ENCODE measurements around the gene WDR45B. TPM values are rescaled to one million over a fixed set of nuclear protein-coding genes. Genes with fewer than 3 reads are reported as not detected.

Gene WDR45B
- total and polyA plus RNA-seq, 2 donors (not counting 3 experiments of a cell fraction or from before 2014, with no cell fraction given) = 62.0 to 76.7 TPM

DNA sequence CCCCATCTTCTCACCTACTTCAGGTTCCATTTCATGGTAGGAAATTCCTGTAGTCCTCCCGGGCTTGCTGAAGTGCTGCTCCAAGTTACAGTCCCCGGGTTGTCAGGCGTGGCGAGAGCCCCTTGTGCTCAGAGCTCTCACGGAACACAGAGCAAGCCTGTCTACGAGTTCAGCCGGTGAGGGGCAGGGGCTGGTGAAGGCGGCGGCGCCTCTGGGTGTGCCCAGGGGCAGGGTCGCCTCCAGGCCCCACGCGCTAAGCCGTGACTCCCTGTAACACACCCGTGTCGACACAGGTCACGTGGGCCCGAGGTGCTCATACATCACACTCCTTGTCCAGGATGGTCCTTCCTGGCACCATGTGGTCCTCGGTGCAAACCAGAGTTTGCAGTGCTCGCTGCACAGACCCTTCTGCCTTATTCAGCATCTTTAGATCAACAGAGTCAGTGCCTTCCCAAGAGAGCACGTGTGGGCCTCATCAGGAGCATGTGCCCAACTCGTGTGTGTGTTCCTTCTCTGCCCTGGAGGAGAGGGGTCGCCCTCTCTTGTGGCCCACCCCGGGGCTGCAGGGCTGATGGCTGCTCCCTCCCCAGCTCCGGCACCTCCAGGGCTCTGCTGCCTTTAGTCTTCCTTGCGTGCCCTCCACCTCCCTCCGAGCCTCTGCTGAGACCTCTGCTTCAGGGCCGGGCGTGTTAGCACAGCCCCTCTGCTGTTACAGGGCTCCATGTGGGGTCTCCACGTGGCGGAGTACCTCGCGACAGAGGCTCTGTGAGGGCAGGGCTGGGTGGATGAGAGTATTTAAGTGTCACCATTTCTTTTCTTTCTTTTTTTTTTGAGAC is 51.2 kb downstream of the WDR45B start:
- H3K4me2 ChIP-seq (ENCODE audit: insufficient read depth, low read length) = no peak overlapping the region
- no peak for TF ChIP-seq JUN (IDR thresholded peaks at IDR 0.05; ENCODE audit: borderline replicate concordance, insufficient read depth, insufficient read length, low read depth)
- TF ChIP-seq MAX (IDR thresholded peaks at IDR 0.05; ENCODE audit: insufficient read depth, insufficient read length) = no peak
- no peak for TF ChIP-seq MYC (IDR thresholded peaks at IDR 0.05; ENCODE audit: low read depth, low read length)
- TF ChIP-seq FOS (IDR thresholded peaks at IDR 0.05; ENCODE audit: borderline replicate concordance, insufficient read depth, low read length) = no peak
- TF ChIP-seq EZH2 (IDR thresholded peaks at IDR 0.05; ENCODE audit: borderline replicate concordance, low read depth, low read length, severe bottlenecking) = no peak
- TF ChIP-seq POLR2AphosphoS5 (IDR thresholded peaks at IDR 0.05; ENCODE audit: insufficient read depth, low read depth, low read length) = no peak
- TF ChIP-seq POLR2A (IDR thresholded peaks at IDR 0.05; ENCODE audit: low read depth, low read length) = no peak
- no peak for TF ChIP-seq GATA2 (IDR thresholded peaks at IDR 0.05; ENCODE audit: insufficient read depth, insufficient read length, low read depth, low read length)
- TF ChIP-seq, protein P1, sequence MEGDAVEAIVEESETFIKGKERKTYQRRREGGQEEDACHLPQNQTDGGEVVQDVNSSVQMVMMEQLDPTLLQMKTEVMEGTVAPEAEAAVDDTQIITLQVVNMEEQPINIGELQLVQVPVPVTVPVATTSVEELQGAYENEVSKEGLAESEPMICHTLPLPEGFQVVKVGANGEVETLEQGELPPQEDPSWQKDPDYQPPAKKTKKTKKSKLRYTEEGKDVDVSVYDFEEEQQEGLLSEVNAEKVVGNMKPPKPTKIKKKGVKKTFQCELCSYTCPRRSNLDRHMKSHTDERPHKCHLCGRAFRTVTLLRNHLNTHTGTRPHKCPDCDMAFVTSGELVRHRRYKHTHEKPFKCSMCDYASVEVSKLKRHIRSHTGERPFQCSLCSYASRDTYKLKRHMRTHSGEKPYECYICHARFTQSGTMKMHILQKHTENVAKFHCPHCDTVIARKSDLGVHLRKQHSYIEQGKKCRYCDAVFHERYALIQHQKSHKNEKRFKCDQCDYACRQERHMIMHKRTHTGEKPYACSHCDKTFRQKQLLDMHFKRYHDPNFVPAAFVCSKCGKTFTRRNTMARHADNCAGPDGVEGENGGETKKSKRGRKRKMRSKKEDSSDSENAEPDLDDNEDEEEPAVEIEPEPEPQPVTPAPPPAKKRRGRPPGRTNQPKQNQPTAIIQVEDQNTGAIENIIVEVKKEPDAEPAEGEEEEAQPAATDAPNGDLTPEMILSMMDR (IDR thresholded peaks at IDR 0.05; ENCODE audit: extremely low read depth in 1 of 2, insufficient read depth in 1 of 2, low read depth in 1 of 2, low read length in 2 of 2) = no peak
- H3K27me3 ChIP-seq (ENCODE audit: control insufficient read depth in 2 of 2, insufficient read depth in 2 of 2, low read length in 2 of 2) = no peaks in the 10 kb centered on the region
- intact Hi-C loops (cut with micrococcal nuclease) (no loop called here), dilution Hi-C loops (cut with MboI; ENCODE audit: extremely low pct_ligation_motif_present, low sequenced_read_pairs) (no loop called here)
- no peak for DNase-seq (ENCODE audit: low read depth, low spot score)
- peaks cover 13% of the 10 kb centered on the region for H3K4me1 ChIP-seq (ENCODE audit: control insufficient read depth, extremely low read depth, insufficient read depth, low read length)
- CTCF ChIA-PET = no interaction called here
- H3K36me3 ChIP-seq (ENCODE audit: control insufficient read depth in 2 of 2, extremely low read depth in 1 of 2, insufficient read depth in 2 of 2, low read length in 2 of 2) = peaks cover 0 to 35% of the 10 kb centered on the region in 2 experiments
- peaks cover 4% of the 10 kb centered on the region for H3K79me2 ChIP-seq (ENCODE audit: control insufficient read depth, insufficient read depth, low read length)
- no peak for FAIRE-seq
- no peaks in the 10 kb centered on the region for H3K9me3 ChIP-seq (replicated peaks; ENCODE audit: control insufficient read depth, insufficient read depth, low read length)
- no peaks in the 10 kb centered on the region for H3K9me1 ChIP-seq (replicated peaks; ENCODE audit: control insufficient read depth, extremely low read depth, insufficient read depth, low read length)
- POLR2A ChIA-PET = no interaction called here
- H3K9ac ChIP-seq (replicated peaks; ENCODE audit: extremely low read depth, insufficient read depth, low read length) = no peak overlapping the region
- no peak overlapping the region for H2AFZ ChIP-seq (ENCODE audit: low read depth, low read length)
- no peaks in the 10 kb centered on the region for H4K20me1 ChIP-seq (replicated peaks; ENCODE audit: control insufficient read depth, extremely low read depth, insufficient read depth, low read length)
- no peak overlapping the region for H3K27ac ChIP-seq (ENCODE audit: insufficient read depth, low read depth, low read length)
- no TSS peak for BruUV-seq (replicated peaks)
- no peak overlapping the region for H3K4me3 ChIP-seq (replicated peaks in 1 of 3; ENCODE audit: insufficient read depth in 1 of 3, low read depth in 1 of 3, low read length in 3 of 3)
